Endothelial cell of umbilical vein (primary cell): Measurements from ENCODE around the gene SLIT1. TPM values are rescaled to one million over a fixed set of nuclear protein-coding genes. Genes with fewer than 3 reads are reported as not detected.
A peak's percentile ranks its signal among the peaks of the same experiment; 100 is the strongest.

Experiments used
- BruUV-seq: library from RNA; stranded (reverse); fragments of 400-500 nt; replicated peaks from 2 replicates; lab custom pipeline; 2021; lab: Mats Ljungman, UMichigan
- CTCF ChIA-PET: fragments of 300-600, 350-600 bp; sonication (Branson Sonifier 250); formaldehyde crosslinking; loops from one replicate; lab custom pipeline; 2021; ENCODE audit warnings: antibody characterized with exemption, inconsistent platforms; lab: Charles Lee
- POLR2A ChIA-PET: fragments of 300-600, 350-600 bp; sonication (Branson Sonifier 250); formaldehyde crosslinking; loops from one replicate; lab custom pipeline; 2021; ENCODE audit warnings: antibody characterized with exemption, inconsistent platforms; lab: Charles Lee
- DNase-seq: peaks from one replicate; pipeline ENCODE4 v3.0.0-alpha.2; 2011; ENCODE audit warnings: low read depth, low spot score
- FAIRE-seq: peaks from 2 replicates; lab custom pipeline; 2011; peaks lifted over from hg19 to GRCh38; lab: Jason Lieb, UNC
- H2AFZ ChIP-seq: 2 replicates; pipeline ENCODE4 v1.6.0; 2012; ENCODE audit warnings: low read depth, low read length, control low read depth, inconsistent platforms
- H3K27ac ChIP-seq: 2 replicates; pipeline ENCODE4 v1.5.1; 2011; ENCODE audit warnings: low read depth, mild to moderate bottlenecking, control low read depth, low read length, moderate library complexity; ENCODE audit not compliant: insufficient read depth
- H3K27me3 ChIP-seq, 2 experiments: 2 replicates each; pipeline versions ENCODE4 v1.6.0 to v1.6.1; 2011; ENCODE audit warnings: low read length in 2 of 2, mixed read lengths in 1 of 2; ENCODE audit not compliant: control insufficient read depth in 2 of 2, insufficient read depth in 2 of 2
- H3K36me3 ChIP-seq, 2 experiments: 2 replicates in 1 of 2; 3 replicates in 1 of 2; pipeline ENCODE4 v1.5.1; 2011; ENCODE audit warnings: low read length in 2 of 2, mild to moderate bottlenecking in 1 of 2, moderate library complexity in 1 of 2; ENCODE audit not compliant: control insufficient read depth in 2 of 2, insufficient read depth in 2 of 2; ENCODE audit errors: extremely low read depth in 1 of 2
- H3K4me1 ChIP-seq: 3 replicates; pipeline ENCODE4 v1.5.1; 2011; ENCODE audit warnings: mild to moderate bottlenecking, low read length; ENCODE audit not compliant: control insufficient read depth, insufficient read depth; ENCODE audit errors: extremely low read depth
- H3K4me2 ChIP-seq: 2 replicates; pipeline ENCODE4 v1.6.1; 2011; ENCODE audit warnings: low read length, control low read depth, mixed read lengths; ENCODE audit not compliant: insufficient read depth
- H3K4me3 ChIP-seq, 3 experiments: fragments of 200-600 bp in 1 of 3; sonication (generic), shearing (Covaris generic) in 1 of 3; replicated peaks in 1 of 3; 2 replicates each; pipeline ENCODE4 v1.5.1; 2011 to 2016; ENCODE audit warnings: control low read depth in 3 of 3, low read length in 3 of 3, mild to moderate bottlenecking in 2 of 3, inconsistent platforms in 1 of 3, low read depth in 1 of 3, moderate library complexity in 1 of 3; ENCODE audit not compliant: insufficient read depth in 1 of 3
- H3K79me2 ChIP-seq: 2 replicates; pipeline ENCODE4 v1.6.0; 2012; ENCODE audit warnings: low read length, inconsistent platforms; ENCODE audit not compliant: control insufficient read depth, insufficient read depth
- H3K9ac ChIP-seq: replicated peaks from 2 replicates; pipeline ENCODE3; 2011; ENCODE audit warnings: low read length, control low read depth; ENCODE audit not compliant: insufficient read depth; ENCODE audit errors: extremely low read depth
- H3K9me1 ChIP-seq: replicated peaks from 3 replicates; pipeline ENCODE4 v1.6.0; 2011; ENCODE audit warnings: mild to moderate bottlenecking, low read length; ENCODE audit not compliant: control insufficient read depth, insufficient read depth; ENCODE audit errors: extremely low read depth
- H3K9me3 ChIP-seq: replicated peaks from 2 replicates; pipeline ENCODE4 v1.5.1; 2012; ENCODE audit warnings: low read length, inconsistent platforms; ENCODE audit not compliant: control insufficient read depth, insufficient read depth
- H4K20me1 ChIP-seq: replicated peaks from 2 replicates; pipeline ENCODE3; 2011; ENCODE audit warnings: mild to moderate bottlenecking, low read length; ENCODE audit not compliant: control insufficient read depth, insufficient read depth; ENCODE audit errors: extremely low read depth
- EZH2 ChIP-seq: IDR thresholded peaks from 2 replicates; pipeline ENCODE4 v1.6.1; 2012; ENCODE audit warnings: borderline replicate concordance, low read depth, mild to moderate bottlenecking, moderate library complexity, low read length, inconsistent platforms; ENCODE audit not compliant: severe bottlenecking
- FOS ChIP-seq: IDR thresholded peaks from 2 replicates; pipeline ENCODE4 v1.6.1; 2011; ENCODE audit warnings: mild to moderate bottlenecking, low read length, moderate library complexity, borderline replicate concordance; ENCODE audit not compliant: insufficient read depth
- GATA2 ChIP-seq: IDR thresholded peaks from 2 replicates; pipeline ENCODE4 v1.7.0; 2011; ENCODE audit warnings: low read depth, mild to moderate bottlenecking, moderate library complexity, mixed read lengths, low read length; ENCODE audit not compliant: insufficient read length, insufficient read depth
- JUN ChIP-seq: IDR thresholded peaks from 2 replicates; pipeline ENCODE4 v1.6.1; 2011; ENCODE audit warnings: borderline replicate concordance, low read depth; ENCODE audit not compliant: insufficient read length, insufficient read depth
- MAX ChIP-seq: IDR thresholded peaks from 2 replicates; pipeline ENCODE4 v1.6.1; 2011; ENCODE audit not compliant: insufficient read depth, insufficient read length
- MYC ChIP-seq: IDR thresholded peaks from one replicate; pipeline ENCODE4 v1.6.1; 2011; ENCODE audit warnings: mild to moderate bottlenecking, low read depth, low read length
- POLR2A ChIP-seq: IDR thresholded peaks from 2 replicates; pipeline ENCODE4 v1.6.1; 2012; ENCODE audit warnings: low read depth, mild to moderate bottlenecking, control low read depth, low read length
- POLR2AphosphoS5 ChIP-seq: IDR thresholded peaks from 2 replicates; pipeline ENCODE4 v1.6.1; 2012; ENCODE audit warnings: low read depth, mild to moderate bottlenecking, control low read depth, low read length, moderate library complexity; ENCODE audit not compliant: insufficient read depth
- dilution Hi-C: fragments of 300-500 bp; cut with MboI; formaldehyde crosslinking; loops from one replicate; pipeline ENCODE4 v1.15.0; 2019; ENCODE audit warnings: low sequenced_read_pairs; ENCODE audit not compliant: extremely low pct_ligation_motif_present
- intact Hi-C: fragments of 100-400 bp; cut with micrococcal nuclease; formaldehyde crosslinking; loops from one replicate; pipeline ENCODE4 v1.10.0; 2022
- polyA plus RNA-seq, 4 experiments: library from polyadenylated mRNA; depleted of rRNA in 3 of 4; stranded (reverse) in 3 of 4; unstranded in 1 of 4; fragments of >200 nt; gene quantifications; 2 replicates each; pipeline versions ENCODE4 v1.2.1 to v1.2.3, GENCODE V29; 2011 to 2012; ENCODE audit warnings: missing spikeins in 1 of 4
- total RNA-seq: library from RNA; stranded (reverse); gene quantifications from 2 replicates; pipeline ENCODE4 v1.2.3, GENCODE V29; 2021
- TF ChIP-seq, protein P1 (sequence below), 2 donors: IDR thresholded peaks; 1 replicate in 1 of 2; 2 replicates in 1 of 2; pipeline ENCODE4 v1.5.1; 2011; ENCODE audit warnings: low read length in 2 of 2, mild to moderate bottlenecking in 2 of 2, moderate library complexity in 2 of 2, control low read depth in 1 of 2, inconsistent platforms in 1 of 2, low read depth in 1 of 2; ENCODE audit not compliant: insufficient read depth in 1 of 2; ENCODE audit errors: extremely low read depth in 1 of 2

Gene SLIT1
- total and polyA plus RNA-seq, 2 donors (not counting 3 experiments of a cell fraction or from before 2014, with no cell fraction given) = 0.04 to 0.20 TPM

DNA sequence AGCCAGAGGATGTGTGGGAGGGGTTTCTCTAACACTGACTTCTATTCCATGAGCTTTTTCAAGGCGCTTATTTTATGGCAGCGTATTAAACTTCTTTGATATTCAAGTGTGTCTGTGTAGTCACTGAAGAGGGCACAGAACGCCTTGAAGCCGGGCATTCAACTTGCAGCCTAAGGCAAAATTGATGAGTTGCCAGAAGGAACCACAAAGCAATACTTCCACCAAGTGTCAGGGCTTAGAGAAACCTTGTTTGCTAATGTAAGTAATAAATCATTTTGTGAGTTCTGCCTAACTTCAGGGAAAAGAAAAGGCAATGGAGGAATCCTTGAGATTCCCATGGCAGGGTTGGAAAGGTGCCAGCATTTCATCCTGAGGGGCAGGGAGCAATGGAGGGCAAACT lies 189.9 kb downstream of the SLIT1 start:
- H3K27ac ChIP-seq = no peak overlapping the region
- no peak overlapping the region for H2AFZ ChIP-seq
- H3K4me2 ChIP-seq = no peak overlapping the region
- no peaks in the 10 kb centered on the region for H3K79me2 ChIP-seq
- dilution Hi-C loops = no loop called here
- no peaks in the 10 kb centered on the region for H3K9me1 ChIP-seq
- no peaks in the 10 kb centered on the region for H3K4me1 ChIP-seq
- no peaks in the 10 kb centered on the region for H3K9me3 ChIP-seq
- TF ChIP-seq EZH2 (no peak), POLR2A (no peak), MAX (no peak), JUN (no peak), MYC (no peak), FOS (no peak), POLR2AphosphoS5 (no peak), GATA2 (no peak)
- TF ChIP-seq, protein P1, sequence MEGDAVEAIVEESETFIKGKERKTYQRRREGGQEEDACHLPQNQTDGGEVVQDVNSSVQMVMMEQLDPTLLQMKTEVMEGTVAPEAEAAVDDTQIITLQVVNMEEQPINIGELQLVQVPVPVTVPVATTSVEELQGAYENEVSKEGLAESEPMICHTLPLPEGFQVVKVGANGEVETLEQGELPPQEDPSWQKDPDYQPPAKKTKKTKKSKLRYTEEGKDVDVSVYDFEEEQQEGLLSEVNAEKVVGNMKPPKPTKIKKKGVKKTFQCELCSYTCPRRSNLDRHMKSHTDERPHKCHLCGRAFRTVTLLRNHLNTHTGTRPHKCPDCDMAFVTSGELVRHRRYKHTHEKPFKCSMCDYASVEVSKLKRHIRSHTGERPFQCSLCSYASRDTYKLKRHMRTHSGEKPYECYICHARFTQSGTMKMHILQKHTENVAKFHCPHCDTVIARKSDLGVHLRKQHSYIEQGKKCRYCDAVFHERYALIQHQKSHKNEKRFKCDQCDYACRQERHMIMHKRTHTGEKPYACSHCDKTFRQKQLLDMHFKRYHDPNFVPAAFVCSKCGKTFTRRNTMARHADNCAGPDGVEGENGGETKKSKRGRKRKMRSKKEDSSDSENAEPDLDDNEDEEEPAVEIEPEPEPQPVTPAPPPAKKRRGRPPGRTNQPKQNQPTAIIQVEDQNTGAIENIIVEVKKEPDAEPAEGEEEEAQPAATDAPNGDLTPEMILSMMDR (IDR thresholded peaks at IDR 0.05; ENCODE audit: extremely low read depth in 1 of 2, insufficient read depth in 1 of 2, low read depth in 1 of 2, low read length in 2 of 2) = no peak
- CTCF ChIA-PET = interaction anchor here (1.2 to 2.5 kb wide), 4 partner anchors 12 to 77 kb away, joined by 4 to 19 read pairs (median 7); no protein-coding TSS in a partner anchor
- BruUV-seq = no TSS peak
- FAIRE-seq (no peak), DNase-seq (peak; percentile 55)
- no peaks in the 10 kb centered on the region for H3K27me3 ChIP-seq
- H3K4me3 ChIP-seq = no peak overlapping the region
- H3K36me3 ChIP-seq = no peaks in the 10 kb centered on the region
- intact Hi-C loops = no loop called here
- POLR2A ChIA-PET = no interaction called here
- no peaks in the 10 kb centered on the region for H4K20me1 ChIP-seq
- H3K9ac ChIP-seq = no peak overlapping the region
